Measurements from ENCODE around the gene MEGF11.

- no peak for TF ChIP-seq POLR2A (IDR thresholded peaks at IDR 0.05)
- no peak for TF ChIP-seq CTCF (IDR thresholded peaks at IDR 0.05)
- TF ChIP-seq POLR2AphosphoS5 (IDR thresholded peaks at IDR 0.05), result no peak
Measured at GRCh38 chr15:66220601-66221000, 32.9 kb downstream of the MEGF11 start.

Data from breast epithelium (tissue), 3 donors.